HepG2 (cell line): ENCODE measurements around the gene ZIM2. TPM values are rescaled to one million over a fixed set of nuclear protein-coding genes. Genes with fewer than 3 reads are reported as not detected.
A peak's percentile ranks its signal among the peaks of the same experiment; 100 is the strongest.

Experiments
- ARID2 ChIP-seq: sonication (generic); formaldehyde crosslinking; IDR thresholded peaks from 2 replicates; pipeline ENCODE4 v1.8.1; 2022; ENCODE audit warnings: mild to moderate bottlenecking, missing genetic modification reagents, borderline replicate concordance
- ARNT2 ChIP-seq: sonication (generic); formaldehyde crosslinking; IDR thresholded peaks from 2 replicates; pipeline ENCODE4 v1.8.0; 2022; ENCODE audit warnings: mild to moderate bottlenecking, low read depth, missing genetic modification reagents, moderate library complexity
- ATF7 ChIP-seq, 2 experiments: fragments of 450-650 bp in 1 of 2; sonication (generic) in 1 of 2; formaldehyde crosslinking in 1 of 2; IDR thresholded peaks; 2 replicates each; pipeline versions ENCODE4 v1.4.0 to v1.6.1; 2016 to 2020; ENCODE audit warnings: antibody characterized with exemption in 1 of 2, mild to moderate bottlenecking in 1 of 2, missing genetic modification reagents in 1 of 2
- ATM ChIP-seq: fragments of 450-650 bp; IDR thresholded peaks from 2 replicates; pipeline ENCODE4 v1.7.1; 2017; ENCODE audit warnings: mild to moderate bottlenecking, borderline replicate concordance
- CBX2 ChIP-seq, 2 experiments: fragments of 200-600 bp in 1 of 2; sonication (generic); formaldehyde crosslinking in 1 of 2; IDR thresholded peaks; 2 replicates each; pipeline versions ENCODE4 v1.7.0 to v1.8.1; 2018 to 2022; ENCODE audit warnings: low read depth in 2 of 2, low read length in 1 of 2, mild to moderate bottlenecking in 1 of 2, missing genetic modification reagents in 1 of 2
- HOXA5 ChIP-seq: sonication (generic); formaldehyde crosslinking; IDR thresholded peaks from 2 replicates; pipeline ENCODE4 v1.4.0; 2020; ENCODE audit warnings: missing genetic modification reagents
- JUNB ChIP-seq: sonication (generic); formaldehyde crosslinking; IDR thresholded peaks from 2 replicates; pipeline ENCODE4 v1.8.0; 2022; ENCODE audit warnings: missing genetic modification reagents, mild to moderate bottlenecking, borderline replicate concordance
- MBNL3 ChIP-seq: fragments of 250-450 bp; sonication (Bioruptor Pico); conservative IDR thresholded peaks from 2 replicates; pipeline ENCODE4 v1.8.0; 2022; ENCODE audit warnings: mild to moderate bottlenecking, inconsistent platforms
- MTA1 ChIP-seq: sonication (generic); formaldehyde crosslinking; IDR thresholded peaks from 2 replicates; pipeline ENCODE4 v1.4.0; 2020; ENCODE audit warnings: missing genetic modification reagents, mild to moderate bottlenecking, borderline replicate concordance
- NFIB ChIP-seq: sonication (generic); formaldehyde crosslinking; IDR thresholded peaks from 2 replicates; pipeline ENCODE4 v1.9.0; 2021; ENCODE audit warnings: missing genetic modification reagents, mild to moderate bottlenecking, borderline replicate concordance
- NONO ChIP-seq, 2 experiments: fragments of 450-650 bp in 1 of 2; sonication (generic) in 1 of 2; formaldehyde crosslinking in 1 of 2; IDR thresholded peaks in 1 of 2; conservative IDR thresholded peaks in 1 of 2; 2 replicates each; pipeline versions ENCODE4 v1.6.1 to v1.8.0; 2017 to 2022; ENCODE audit warnings: mild to moderate bottlenecking in 1 of 2, missing genetic modification reagents in 1 of 2, moderate library complexity in 1 of 2
- NR2F1 ChIP-seq, 2 experiments: fragments of 450-650 bp in 1 of 2; formaldehyde crosslinking in 1 of 2; IDR thresholded peaks; 2 replicates each; pipeline versions ENCODE4 v1.5.0 to v1.6.1; 2016 to 2020; ENCODE audit warnings: mild to moderate bottlenecking in 1 of 2, missing compliant biosample characterization in 1 of 2, missing genetic modification reagents in 1 of 2, moderate library complexity in 1 of 2
- PHF5A ChIP-seq: IDR thresholded peaks from one replicate; pipeline ENCODE4 v1.6.1; 2018; ENCODE audit warnings: low read depth, missing genetic modification reagents; ENCODE audit not compliant: unreplicated experiment
- PRMT3 ChIP-seq: sonication (generic); formaldehyde crosslinking; IDR thresholded peaks from 2 replicates; pipeline ENCODE4 v1.8.1; 2022; ENCODE audit warnings: low read depth, mild to moderate bottlenecking, moderate library complexity, missing genetic modification reagents, borderline replicate concordance
- RAD51 ChIP-seq: fragments of 450-650 bp; IDR thresholded peaks from 2 replicates; pipeline ENCODE4 v1.6.1; 2016; ENCODE audit warnings: borderline replicate concordance
- RBM22 ChIP-seq: fragments of 200-400 bp; formaldehyde crosslinking; optimal IDR thresholded peaks from 2 replicates; pipeline ENCODE3; 2017; ENCODE audit warnings: mild to moderate bottlenecking, low read length, moderate library complexity
- SALL2 ChIP-seq: sonication (generic); formaldehyde crosslinking; IDR thresholded peaks from 2 replicates; pipeline ENCODE4 v1.8.1; 2023; ENCODE audit warnings: mild to moderate bottlenecking, missing genetic modification reagents, inconsistent platforms
- SMAD9 ChIP-seq: sonication (generic); formaldehyde crosslinking; IDR thresholded peaks from 2 replicates; pipeline ENCODE4 v1.5.1; 2020; ENCODE audit warnings: mild to moderate bottlenecking, missing genetic modification reagents
- TCF7L2 ChIP-seq: IDR thresholded peaks from 2 replicates; pipeline ENCODE4 v1.6.1; 2011; ENCODE audit warnings: mild to moderate bottlenecking, low read depth, low read length, moderate library complexity
- YY1 ChIP-seq: IDR thresholded peaks from 2 replicates; pipeline ENCODE4 v1.6.1; 2011; ENCODE audit warnings: low read length, low read depth, moderate library complexity, mild to moderate bottlenecking; ENCODE audit not compliant: insufficient read depth, insufficient replicate concordance
- ZBTB38 ChIP-seq: sonication (generic); formaldehyde crosslinking; IDR thresholded peaks from 2 replicates; pipeline ENCODE4 v1.5.1; 2020; ENCODE audit warnings: mild to moderate bottlenecking, missing genetic modification reagents
- ZFP1 ChIP-seq: IDR thresholded peaks from 2 replicates; pipeline ENCODE4 v1.6.1; 2016
- ZFP36L2 ChIP-seq: sonication (generic); formaldehyde crosslinking; IDR thresholded peaks from 2 replicates; pipeline ENCODE4 v1.4.0; 2020; ENCODE audit warnings: missing genetic modification reagents
- ZKSCAN1 ChIP-seq: fragments of 150-350 bp; IDR thresholded peaks from 2 replicates; pipeline ENCODE4 v1.6.1; 2014; ENCODE audit warnings: low read length
- ZNF564 ChIP-seq: sonication (generic); formaldehyde crosslinking; IDR thresholded peaks from 2 replicates; pipeline ENCODE4 v1.8.1; 2023; ENCODE audit warnings: mild to moderate bottlenecking, missing genetic modification reagents
- ZSCAN25 ChIP-seq: sonication (generic); formaldehyde crosslinking; IDR thresholded peaks from 2 replicates; pipeline ENCODE4 v1.8.0; 2022; ENCODE audit warnings: mild to moderate bottlenecking, missing genetic modification reagents
- polyA plus RNA-seq, 8 experiments: library from polyadenylated mRNA; depleted of rRNA in 3 of 8; stranded (reverse) in 7 of 8; unstranded in 1 of 8; fragments of >200 nt; fragmentation: Illumina TruSeq in 4 of 8; extraction: Trizol in 4 of 8; gene quantifications; 2 replicates each; pipeline versions ENCODE4 v1.2.1 to v1.2.3, GENCODE V29; 2011 to 2016; ENCODE audit warnings: low read depth in 4 of 8, missing spikeins in 1 of 8, mixed read lengths in 1 of 8; ENCODE audit not compliant: insufficient read depth in 1 of 8
- total RNA-seq, 5 experiments: library from RNA; depleted of rRNA; stranded (reverse); fragments of >200 nt; fragmentation: Illumina TruSeq; extraction: Trizol; gene quantifications; 2 replicates each; pipeline ENCODE4 v1.2.3, GENCODE V29; 2016; ENCODE audit warnings: low read depth in 1 of 5
- TF ChIP-seq, protein P1 (sequence below): sonication (generic); formaldehyde crosslinking; conservative IDR thresholded peaks from 2 replicates; pipeline ENCODE4 v1.4.0; 2020; ENCODE audit warnings: missing genetic modification reagents
- TF ChIP-seq, protein P2 (sequence below), 2 experiments: fragments of 450-650 bp in 1 of 2; sonication (generic) in 1 of 2; formaldehyde crosslinking; IDR thresholded peaks; 2 replicates each; pipeline versions ENCODE4 v1.5.0 to v1.8.0; 2020 to 2022; ENCODE audit warnings: mild to moderate bottlenecking in 1 of 2, missing genetic modification reagents in 1 of 2

The ZIM2 gene
- total and polyA plus RNA-seq, 2 of the 13 experiments (the other 11 are each of a cell fraction or from before 2014, with no cell fraction given), result 7.2 to 10.3 TPM

DNA sequence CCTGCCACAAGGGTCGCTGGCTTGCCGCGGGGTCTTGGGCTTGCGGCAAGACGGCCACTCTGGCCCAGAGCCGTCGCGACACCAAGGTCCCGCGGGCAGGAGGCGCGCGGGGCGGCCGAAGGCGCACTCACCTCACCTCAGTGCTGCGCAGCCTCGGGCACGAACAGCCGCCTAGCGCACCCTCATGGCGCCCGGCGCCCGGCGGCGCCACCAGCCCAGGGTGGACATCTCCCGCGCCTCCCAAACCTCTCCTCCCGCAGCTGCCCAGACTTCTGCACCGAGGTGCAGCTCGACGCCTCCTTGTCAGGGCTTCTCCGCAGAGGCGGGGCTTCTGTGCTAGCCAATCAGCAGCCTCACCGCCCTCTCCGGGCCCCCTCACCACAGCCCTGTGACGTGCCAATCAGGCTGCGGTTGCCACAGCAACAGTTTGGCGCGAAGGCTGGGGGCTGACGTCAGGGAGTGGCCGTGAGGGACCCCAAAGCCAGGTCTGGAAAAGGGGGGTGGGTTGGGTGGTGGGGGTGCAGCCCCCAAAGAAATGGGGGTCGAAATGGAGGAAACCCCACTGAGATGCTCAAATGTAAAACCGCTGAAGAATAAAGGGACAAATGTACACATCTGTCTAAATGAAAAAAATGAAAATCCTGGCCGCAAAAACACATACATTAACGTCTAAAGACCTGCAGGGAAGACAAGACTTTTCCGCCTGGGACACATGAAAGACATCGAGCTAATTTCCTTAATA, at the start of gene ZIM2, which contains the start of gene PEG3 (continued):
- no peak for TF ChIP-seq ZKSCAN1
- no peak for TF ChIP-seq SMAD9 (CRISPR knock-in tag)
- no peak for TF ChIP-seq HOXA5 (CRISPR knock-in tag)
- no peak for TF ChIP-seq ZFP1 (CRISPR knock-in tag)
- TF ChIP-seq PHF5A (CRISPR knock-in tag), result no peak
- TF ChIP-seq ATM, result no peak
- peak; percentile 31; the same call in 1 of the 2 replicates for TF ChIP-seq ZBTB38 (CRISPR knock-in tag)
- TF ChIP-seq ZNF564, result peak; percentile 19; the same call in 1 of the 2 replicates
- no peak for TF ChIP-seq JUNB
- no peak for TF ChIP-seq MBNL3 (CRISPR knock-in tag)
- no peak for TF ChIP-seq RAD51
- TF ChIP-seq RBM22, result no peak
- TF ChIP-seq, protein P1, sequence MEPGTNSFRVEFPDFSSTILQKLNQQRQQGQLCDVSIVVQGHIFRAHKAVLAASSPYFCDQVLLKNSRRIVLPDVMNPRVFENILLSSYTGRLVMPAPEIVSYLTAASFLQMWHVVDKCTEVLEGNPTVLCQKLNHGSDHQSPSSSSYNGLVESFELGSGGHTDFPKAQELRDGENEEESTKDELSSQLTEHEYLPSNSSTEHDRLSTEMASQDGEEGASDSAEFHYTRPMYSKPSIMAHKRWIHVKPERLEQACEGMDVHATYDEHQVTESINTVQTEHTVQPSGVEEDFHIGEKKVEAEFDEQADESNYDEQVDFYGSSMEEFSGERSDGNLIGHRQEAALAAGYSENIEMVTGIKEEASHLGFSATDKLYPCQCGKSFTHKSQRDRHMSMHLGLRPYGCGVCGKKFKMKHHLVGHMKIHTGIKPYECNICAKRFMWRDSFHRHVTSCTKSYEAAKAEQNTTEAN (CRISPR knock-in tag), result no peak
- peak; percentile 50 for TF ChIP-seq YY1
- no peak for TF ChIP-seq NFIB (CRISPR knock-in tag)
- no peak for TF ChIP-seq ZFP36L2 (CRISPR knock-in tag)
- TF ChIP-seq NONO (IDR thresholded peaks at IDR 0.05), result no peak
- 0 out of 2 replicates have a peak, but pooled peaks have one; percentile 59 for TF ChIP-seq NONO (CRISPR knock-in tag; conservative IDR thresholded peaks at IDR 0.05)
- TF ChIP-seq SALL2 (CRISPR knock-in tag), result no peak
- no peak for TF ChIP-seq CBX2 (IDR thresholded peaks at IDR 0.05; ENCODE audit: low read depth, low read length)
- TF ChIP-seq CBX2 (CRISPR knock-in tag; IDR thresholded peaks at IDR 0.05; ENCODE audit: low read depth), result no peak
- TF ChIP-seq, protein P2, sequence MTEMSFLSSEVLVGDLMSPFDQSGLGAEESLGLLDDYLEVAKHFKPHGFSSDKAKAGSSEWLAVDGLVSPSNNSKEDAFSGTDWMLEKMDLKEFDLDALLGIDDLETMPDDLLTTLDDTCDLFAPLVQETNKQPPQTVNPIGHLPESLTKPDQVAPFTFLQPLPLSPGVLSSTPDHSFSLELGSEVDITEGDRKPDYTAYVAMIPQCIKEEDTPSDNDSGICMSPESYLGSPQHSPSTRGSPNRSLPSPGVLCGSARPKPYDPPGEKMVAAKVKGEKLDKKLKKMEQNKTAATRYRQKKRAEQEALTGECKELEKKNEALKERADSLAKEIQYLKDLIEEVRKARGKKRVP (CRISPR knock-in tag; IDR thresholded peaks at IDR 0.05), result 0 out of 4 replicates have a peak, but pooled peaks of 1 of the 2 experiments have one; percentile 16
- no peak for TF ChIP-seq MTA1 (CRISPR knock-in tag)
- no peak for TF ChIP-seq PRMT3 (CRISPR knock-in tag)
- peak; percentile 81 for TF ChIP-seq ARNT2 (CRISPR knock-in tag)
- no peak for TF ChIP-seq TCF7L2
- TF ChIP-seq ZSCAN25 (CRISPR knock-in tag), result no peak
- TF ChIP-seq ATF7 (IDR thresholded peaks at IDR 0.05), result peak; percentile 34; the same call in 1 of the 2 replicates
- no peak for TF ChIP-seq ATF7 (CRISPR knock-in tag; IDR thresholded peaks at IDR 0.05)
- TF ChIP-seq NR2F1 (CRISPR knock-in tag; IDR thresholded peaks at IDR 0.05), result no peak
- 0 out of 2 replicates have a peak, but pooled peaks have one; percentile 34 for TF ChIP-seq ARID2 (CRISPR knock-in tag)
